Prostate gland (tissue), 2 donors: ENCODE data around the gene C4BPB. TPM values are rescaled to one million over a fixed set of nuclear protein-coding genes. Genes with fewer than 3 reads are reported as not detected.

Source experiments
- DNase-seq: peaks from one replicate; pipeline ENCODE4 v3.0.0-alpha.2; 2019; ENCODE audit warnings: low spot score
- H3K27ac ChIP-seq, 2 donors: fragments of 200-600 bp; sonication (generic); 2 replicates each; pipeline ENCODE4 v1.5.1; 2017 to 2019
- H3K27me3 ChIP-seq: fragments of 200-600 bp; sonication (generic); replicated peaks from 2 replicates; pipeline ENCODE4 v1.5.1; 2019; ENCODE audit not compliant: insufficient read depth
- H3K36me3 ChIP-seq, 2 donors: fragments of 200-600 bp; sonication (generic); 1 replicate in 1 of 2; 2 replicates in 1 of 2; pipeline versions ENCODE4 v1.5.1 to v1.8.1; 2017 to 2019
- H3K4me1 ChIP-seq: fragments of 200-600 bp; sonication (generic); replicated peaks from 2 replicates; pipeline ENCODE4 v1.5.1; 2019
- H3K4me3 ChIP-seq, 2 donors: fragments of 200-600 bp; sonication (generic); 2 replicates each; pipeline ENCODE4 v1.5.1; 2017 to 2019
- H3K9me3 ChIP-seq: fragments of 200-600 bp; sonication (generic); 2 replicates; pipeline ENCODE4 v1.5.1; 2017
- CTCF ChIP-seq, 4 experiments: fragments of 200-600 bp in 2 of 4; fragments of 450-650 bp in 2 of 4; sonication (generic) in 2 of 4; IDR thresholded peaks; 1 replicate in 3 of 4; 2 replicates in 1 of 4; pipeline ENCODE4 v1.5.1; 2016 to 2019; ENCODE audit warnings: antibody characterized with exemption in 4 of 4, mild to moderate bottlenecking in 2 of 4, moderate library complexity in 2 of 4
- POLR2A ChIP-seq: fragments of 450-650 bp; IDR thresholded peaks from one replicate; pipeline ENCODE4 v1.6.1; 2016; ENCODE audit warnings: antibody characterized with exemption, mild to moderate bottlenecking
- POLR2AphosphoS5 ChIP-seq: sonication (generic); formaldehyde crosslinking; IDR thresholded peaks from one replicate; pipeline ENCODE4 v1.6.1; 2017; ENCODE audit warnings: antibody characterized with exemption
- WGBS: methylation state at CpG from one replicate; pipeline ENCODE4 v1.1.5; 2018; 5-methylcytosine and 5-hydroxymethylcytosine counted together
- intact Hi-C: fragments of 100-400 bp; cut with DNase I; formaldehyde crosslinking; loops from one replicate; pipeline ENCODE4 v1.14.2; 2022
- total RNA-seq, 2 donors: library from RNA; depleted of rRNA; stranded (reverse); fragments of >200 nt; gene quantifications; one replicate each; pipeline ENCODE4 v1.1.0, GENCODE V29; 2016

The C4BPB gene
- total RNA-seq, 2 donors from 2014 or later, result 0.23 TPM; not detected in 1

GRCh38 chr1:207131163-207131562 lies 42.5 kb downstream of the C4BPB start:
- DNase-seq, result no peak
- TF ChIP-seq POLR2A (no peak), CTCF (IDR thresholded peaks at IDR 0.05) (no peak), POLR2AphosphoS5 (no peak)
- 91% methylated on average over 4 of the region's 4 CpGs for WGBS
- Histone ChIP-seq H3K4me3 (no peak overlapping the region), H3K9me3 (no peaks in the 10 kb centered on the region), H3K27me3 (no peaks in the 10 kb centered on the region), H3K4me1 (no peaks in the 10 kb centered on the region), H3K36me3 (no peaks in the 10 kb centered on the region), H3K27ac (no peak overlapping the region)
- intact Hi-C loops, result no loop called here

- TF ChIP-seq CTCF (IDR thresholded peaks at IDR 0.05) (no peak), POLR2AphosphoS5 (no peak), POLR2A (no peak)
- no peak for DNase-seq
- H3K36me3 ChIP-seq, result no peaks in the 10 kb centered on the region
- no peak overlapping the region for H3K4me3 ChIP-seq
- intact Hi-C loops, result no loop called here
- no peaks in the 10 kb centered on the region for H3K27me3 ChIP-seq
- no peak overlapping the region for H3K27ac ChIP-seq
- 97% methylated on average over 1 of the region's 1 CpG for WGBS
- H3K9me3 ChIP-seq, result no peaks in the 10 kb centered on the region
- no peaks in the 10 kb centered on the region for H3K4me1 ChIP-seq
Observed at GRCh38 chr1:207134581-207134980, 45.9 kb downstream of the C4BPB start.

- Histone ChIP-seq H3K27ac (no peak overlapping the region), H3K4me1 (no peaks in the 10 kb centered on the region), H3K4me3 (no peak overlapping the region), H3K27me3 (no peaks in the 10 kb centered on the region), H3K36me3 (no peaks in the 10 kb centered on the region), H3K9me3 (no peaks in the 10 kb centered on the region)
- DNase-seq, result no peak
- TF ChIP-seq POLR2A (no peak), POLR2AphosphoS5 (no peak), CTCF (IDR thresholded peaks at IDR 0.05) (no peak)
- WGBS, result 63% methylated on average over 1 of the region's 1 CpG
- intact Hi-C loops, result no loop called here
Observed at GRCh38 chr1:207139616-207140015, 51.0 kb downstream of the C4BPB start.

- Histone ChIP-seq H3K36me3 (no peaks in the 10 kb centered on the region), H3K4me1 (no peaks in the 10 kb centered on the region), H3K4me3 (no peak overlapping the region), H3K27ac (no peak overlapping the region), H3K9me3 (no peaks in the 10 kb centered on the region), H3K27me3 (no peaks in the 10 kb centered on the region)
- 70% methylated on average over 1 of the region's 1 CpG for WGBS
- TF ChIP-seq POLR2A, result no peak
- TF ChIP-seq POLR2AphosphoS5, result no peak
- no peak for TF ChIP-seq CTCF (IDR thresholded peaks at IDR 0.05)
- DNase-seq, result no peak
- intact Hi-C loops, result no loop called here
Observed at GRCh38 chr1:207140536-207140935, 51.9 kb downstream of the C4BPB start.

GRCh38 chr1:207145401-207146058 lies 56.9 kb downstream of the C4BPB start:
- 70% methylated on average over 5 of the region's 5 CpGs for WGBS
- no peak for DNase-seq
- no peak overlapping the region for H3K27ac ChIP-seq
- intact Hi-C loops, result no loop called here
- TF ChIP-seq POLR2AphosphoS5 (no peak), POLR2A (no peak), CTCF (IDR thresholded peaks at IDR 0.05) (no peak)
- H3K27me3 ChIP-seq, result no peaks in the 10 kb centered on the region
- no peaks in the 10 kb centered on the region for H3K4me1 ChIP-seq
- H3K4me3 ChIP-seq, result no peak overlapping the region
- no peaks in the 10 kb centered on the region for H3K36me3 ChIP-seq
- H3K9me3 ChIP-seq, result no peaks in the 10 kb centered on the region
